Psoas muscle (tissue), 8 donors: ENCODE results near the gene GRIK5. TPM values are rescaled to one million over a fixed set of nuclear protein-coding genes. Genes with fewer than 3 reads are reported as not detected.
A peak's percentile ranks its signal among the peaks of the same experiment; 100 is the strongest.

Source experiments
- ATAC-seq, 4 donors: fragments of 200-7000 bp; cut with Tn5 transposase; one replicate each; pipeline ENCODE4 v1.9.1; 2020; ENCODE audit warnings: moderate library complexity in 3 of 4, mild to moderate bottlenecking in 2 of 4
- DNase-seq, 2 donors: peaks; one replicate each; pipeline ENCODE4 v3.0.0-alpha.2; 2020
- H3K27ac ChIP-seq: fragments of 200-600 bp; one replicate; pipeline ENCODE4 v1.8.0; 2022
- H3K27me3 ChIP-seq, 3 donors: fragments of 200-600 bp in 1 of 3; one replicate each; pipeline versions ENCODE4 v1.6.1 to v1.8.0; 2013 to 2022; ENCODE audit warnings: low read length in 2 of 3, mild to moderate bottlenecking in 2 of 3, moderate library complexity in 1 of 3; ENCODE audit not compliant: insufficient read depth in 3 of 3
- H3K36me3 ChIP-seq, 2 donors: fragments of 200-600 bp in 1 of 2; one replicate each; pipeline versions ENCODE4 v1.6.1 to v1.8.0; 2013 to 2022; ENCODE audit warnings: low read depth in 1 of 2, mild to moderate bottlenecking in 1 of 2, moderate library complexity in 1 of 2; ENCODE audit not compliant: insufficient read depth in 1 of 2
- H3K4me1 ChIP-seq: fragments of 200-600 bp; one replicate; pipeline ENCODE4 v1.8.0; 2022
- H3K4me3 ChIP-seq: fragments of 200-600 bp; one replicate; pipeline ENCODE4 v1.8.0; 2022; ENCODE audit warnings: mild to moderate bottlenecking
- H3K9me3 ChIP-seq: fragments of 200-600 bp; one replicate; pipeline ENCODE4 v1.8.0; 2022
- WGBS, 3 donors: extraction: QIAGEN DNeasy Blood & Tissue Kit; methylation state at CpG; one replicate each; pipeline versions ENCODE4 v1.1.6 to v1.1.7; 2013; 5-methylcytosine and 5-hydroxymethylcytosine counted together
- intact Hi-C, 2 donors: fragments of 100-400 bp; cut with DNase I; formaldehyde crosslinking; loops; one replicate each; pipeline versions ENCODE4 v1.11.0 to v1.14.2; 2022
- polyA plus RNA-seq, 3 donors: library from polyadenylated mRNA; stranded (reverse); fragments of 200-250 nt; gene quantifications; one replicate each; pipeline ENCODE4 v1.2.3, GENCODE V29; 2013
- total RNA-seq, 4 donors: library from RNA; stranded (reverse); fragmentation: NEBNext Ultra II Directional in 2 of 4; extraction: Animal tissue kit (Norgen Biotek cat#: 25700) in 2 of 4; gene quantifications; one replicate each; pipeline versions ENCODE4 v1.2.1 to v1.2.4, GENCODE V29; 2021 to 2023
- TF ChIP-seq, protein P1 (sequence below): fragments of 200-600 bp; IDR thresholded peaks from one replicate; pipeline ENCODE4 v1.8.0; 2022; ENCODE audit warnings: antibody characterized with exemption
- donor health status: healthy with polysubstance abuse.
- donor health status: DM: no; HTN: no; CAD: no; lungs with moderate emphysema.
- donor health status: Bipolar disorder and iron deficiency.
- donor health status: healthy.
- donor health status: DM: yes; HTN: yes; CAD: no.
- donor health status: DM: no; HTN: no; CAD: no.
- donor health status: DM: no; HTN: no; CAD: no.
- donor health status: DM: yes; HTN: yes; CAD: no.

The GRIK5 gene
- total and polyA plus RNA-seq, 7 donors, result 0.26 to 0.88 (median 0.45) TPM

DNA sequence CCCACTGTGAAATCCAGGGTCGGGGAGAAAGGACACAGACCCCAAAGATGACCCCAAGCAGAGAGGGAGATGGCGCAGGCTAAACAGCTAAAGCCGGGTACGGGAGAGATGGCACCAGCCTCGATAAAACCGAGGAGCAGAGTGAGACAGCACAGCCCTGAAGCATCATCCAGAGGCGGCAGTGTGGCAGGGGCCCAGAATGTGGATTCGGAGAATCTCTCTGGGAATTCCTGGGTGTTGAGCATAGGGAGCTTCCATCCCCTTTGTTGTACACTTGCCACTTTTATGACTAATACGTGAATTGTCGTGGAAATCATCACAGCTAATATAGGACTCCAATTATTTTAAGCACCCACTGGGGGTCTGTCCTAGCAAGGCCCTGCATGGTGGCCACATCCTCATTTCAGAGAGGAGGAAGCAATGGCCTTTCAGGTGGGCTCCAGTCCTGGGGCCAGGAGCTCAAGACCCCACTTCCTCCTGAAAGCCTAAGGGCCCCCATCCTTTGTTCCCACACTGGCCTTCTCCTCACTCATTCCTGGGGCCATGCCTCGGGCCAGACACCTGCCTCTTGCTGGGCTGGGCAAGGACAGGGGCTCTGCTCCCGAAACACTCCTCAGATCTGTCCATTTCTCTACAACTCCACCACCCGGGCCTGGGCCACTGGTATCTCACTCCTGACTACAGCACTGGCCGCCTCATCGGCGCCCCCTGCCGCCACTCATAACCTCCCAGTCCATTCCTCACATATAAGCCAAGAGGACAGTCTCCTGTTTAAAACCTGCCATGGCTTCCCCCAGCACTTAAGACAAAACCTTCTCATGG is 46.7 kb downstream of the GRIK5 start:
- no peaks in the 10 kb centered on the region for H3K36me3 ChIP-seq
- DNase-seq (peak in 1 of 2 donors; percentile 34), ATAC-seq (no peak)
- 70 to 77% (median 76%) methylated on average over 17 of the region's 17 CpGs for WGBS, 3 donors
- TF ChIP-seq, protein P1, sequence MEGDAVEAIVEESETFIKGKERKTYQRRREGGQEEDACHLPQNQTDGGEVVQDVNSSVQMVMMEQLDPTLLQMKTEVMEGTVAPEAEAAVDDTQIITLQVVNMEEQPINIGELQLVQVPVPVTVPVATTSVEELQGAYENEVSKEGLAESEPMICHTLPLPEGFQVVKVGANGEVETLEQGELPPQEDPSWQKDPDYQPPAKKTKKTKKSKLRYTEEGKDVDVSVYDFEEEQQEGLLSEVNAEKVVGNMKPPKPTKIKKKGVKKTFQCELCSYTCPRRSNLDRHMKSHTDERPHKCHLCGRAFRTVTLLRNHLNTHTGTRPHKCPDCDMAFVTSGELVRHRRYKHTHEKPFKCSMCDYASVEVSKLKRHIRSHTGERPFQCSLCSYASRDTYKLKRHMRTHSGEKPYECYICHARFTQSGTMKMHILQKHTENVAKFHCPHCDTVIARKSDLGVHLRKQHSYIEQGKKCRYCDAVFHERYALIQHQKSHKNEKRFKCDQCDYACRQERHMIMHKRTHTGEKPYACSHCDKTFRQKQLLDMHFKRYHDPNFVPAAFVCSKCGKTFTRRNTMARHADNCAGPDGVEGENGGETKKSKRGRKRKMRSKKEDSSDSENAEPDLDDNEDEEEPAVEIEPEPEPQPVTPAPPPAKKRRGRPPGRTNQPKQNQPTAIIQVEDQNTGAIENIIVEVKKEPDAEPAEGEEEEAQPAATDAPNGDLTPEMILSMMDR, result no peak
- intact Hi-C loops, result no loop called here
- H3K4me3 ChIP-seq, result no peak overlapping the region
- H3K27me3 ChIP-seq, result peaks cover 0 to 6% (median 0%) of the 10 kb centered on the region in 3 donors
- no peak overlapping the region for H3K27ac ChIP-seq
- peaks cover 4% of the 10 kb centered on the region for H3K4me1 ChIP-seq
- no peaks in the 10 kb centered on the region for H3K9me3 ChIP-seq

DNA sequence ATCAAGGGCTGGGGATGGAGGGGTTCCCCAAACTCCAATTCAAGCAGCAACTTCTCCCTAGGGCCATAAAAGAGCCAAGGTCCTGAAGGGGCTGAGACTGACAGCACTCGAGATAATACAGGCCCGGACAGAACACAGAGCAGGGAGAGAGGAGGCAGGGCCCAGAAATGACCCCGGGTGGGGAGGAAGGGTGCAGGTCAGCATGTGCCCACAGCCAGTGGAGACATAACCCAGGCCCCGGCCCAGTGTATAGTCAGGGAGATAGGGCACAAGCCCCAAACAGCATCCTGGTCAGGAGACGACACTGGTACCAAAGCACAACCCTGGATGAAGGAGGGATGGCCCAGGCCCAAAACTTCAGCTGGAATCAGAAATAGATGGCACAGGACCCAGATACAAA is 47.4 kb downstream of the GRIK5 start:
- H3K36me3 ChIP-seq, result no peaks in the 10 kb centered on the region
- no peak overlapping the region for H3K27ac ChIP-seq
- intact Hi-C loops, result no loop called here
- H3K27me3 ChIP-seq, result no peaks in the 10 kb centered on the region
- H3K4me1 ChIP-seq, result peaks cover 4% of the 10 kb centered on the region
- H3K9me3 ChIP-seq, result no peaks in the 10 kb centered on the region
- TF ChIP-seq, protein P1, result no peak
- no peak for ATAC-seq
- 81 to 90% (median 84%) methylated on average over 5 of the region's 5 CpGs for WGBS, 3 donors
- peak in 1 of 2 donors; percentile 34 for DNase-seq
- H3K4me3 ChIP-seq, result no peak overlapping the region

GRCh38 chr19:42021185-42021584 is 48.8 kb downstream of the GRIK5 start:
- WGBS, 3 donors, result 87 to 91% (median 90%) methylated on average over 15 of the region's 15 CpGs

GRCh38 chr19:42018503-42019193 is 51.4 kb downstream of the GRIK5 start:
- Histone ChIP-seq H3K27ac (no peak overlapping the region), H3K36me3 (no peaks in the 10 kb centered on the region), H3K9me3 (no peaks in the 10 kb centered on the region), H3K4me1 (no peaks in the 10 kb centered on the region), H3K4me3 (no peak overlapping the region), H3K27me3 (no peaks in the 10 kb centered on the region)
- TF ChIP-seq, protein P1, result no peak
- ATAC-seq (no peak), DNase-seq (no peak)
- intact Hi-C loops, result no loop called here
- 65 to 75% (median 72%) methylated on average over 9 to 11 of the region's 11 CpGs for WGBS, 3 donors

More at GRCh38 chr19:42021185-42021584, 48.8 kb downstream of the GRIK5 start:
- TF ChIP-seq, protein P1, result no peak
- H3K27me3 ChIP-seq, result no peaks in the 10 kb centered on the region
- peaks cover 4% of the 10 kb centered on the region for H3K4me1 ChIP-seq
- H3K9me3 ChIP-seq, result no peaks in the 10 kb centered on the region
- no peaks in the 10 kb centered on the region for H3K36me3 ChIP-seq
- H3K4me3 ChIP-seq, result no peak overlapping the region
- ATAC-seq, result no peak
- DNase-seq, result no peak
- no peak overlapping the region for H3K27ac ChIP-seq
- intact Hi-C loops, result no loop called here
